GM18507 (cell line): ENCODE data around the gene CACNA1F.

Experiments used
- DNase-seq: peaks from one replicate; pipeline ENCODE4 v3.0.0; 2011; ENCODE audit warnings: low read depth; ENCODE audit not compliant: insufficient read length; ENCODE audit errors: extremely low spot score
- FAIRE-seq: peaks from 2 replicates; lab custom pipeline; 2011; peaks lifted over from hg19 to GRCh38; lab: Jason Lieb, UNC

Gene CACNA1F

DNA sequence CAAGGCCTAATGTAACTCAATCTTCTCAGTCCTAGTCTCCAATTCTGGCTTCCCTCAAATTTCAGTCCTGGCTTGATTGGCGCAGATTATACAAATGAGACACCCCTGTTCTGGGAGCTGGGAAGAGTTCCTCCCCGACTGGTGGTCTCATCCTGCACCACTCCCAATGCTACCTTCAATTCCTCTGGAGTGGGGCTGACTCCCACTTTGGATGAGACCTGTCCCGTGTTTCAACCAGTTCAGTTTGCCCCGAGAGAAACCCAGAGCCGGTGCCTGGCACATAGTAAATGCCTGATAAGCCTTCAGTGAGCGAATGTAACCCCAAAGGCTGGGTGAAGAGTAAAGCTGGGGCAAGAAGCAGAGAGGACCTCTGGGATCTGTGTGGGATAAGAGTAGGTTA lies 29.1 kb downstream of the CACNA1F start:
- no peak for DNase-seq
- no peak for FAIRE-seq

DNA sequence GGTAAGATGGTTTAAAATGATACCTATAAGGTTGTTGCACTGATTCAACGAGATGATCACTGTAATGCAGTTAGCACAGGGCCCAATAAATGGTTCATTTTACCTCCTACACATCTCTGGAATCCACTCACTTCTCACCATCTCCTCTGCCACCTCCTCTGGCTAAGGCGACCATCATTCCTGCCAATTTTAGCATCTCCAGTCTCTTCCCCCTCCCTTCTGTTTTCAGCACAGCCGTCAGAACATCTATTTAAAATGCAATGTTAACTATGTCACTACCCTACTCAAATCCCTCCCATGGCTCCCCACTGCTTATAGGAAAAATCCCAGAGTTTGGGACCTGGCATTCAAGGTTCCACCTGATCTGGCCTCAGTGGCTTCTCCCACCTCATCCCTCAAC lies 29.6 kb downstream of the CACNA1F start:
- FAIRE-seq (no peak), DNase-seq (no peak)

- FAIRE-seq (no peak), DNase-seq (no peak)
Measured at GRCh38 chrX:49202022-49202421, 31.1 kb downstream of the CACNA1F start.

DNA sequence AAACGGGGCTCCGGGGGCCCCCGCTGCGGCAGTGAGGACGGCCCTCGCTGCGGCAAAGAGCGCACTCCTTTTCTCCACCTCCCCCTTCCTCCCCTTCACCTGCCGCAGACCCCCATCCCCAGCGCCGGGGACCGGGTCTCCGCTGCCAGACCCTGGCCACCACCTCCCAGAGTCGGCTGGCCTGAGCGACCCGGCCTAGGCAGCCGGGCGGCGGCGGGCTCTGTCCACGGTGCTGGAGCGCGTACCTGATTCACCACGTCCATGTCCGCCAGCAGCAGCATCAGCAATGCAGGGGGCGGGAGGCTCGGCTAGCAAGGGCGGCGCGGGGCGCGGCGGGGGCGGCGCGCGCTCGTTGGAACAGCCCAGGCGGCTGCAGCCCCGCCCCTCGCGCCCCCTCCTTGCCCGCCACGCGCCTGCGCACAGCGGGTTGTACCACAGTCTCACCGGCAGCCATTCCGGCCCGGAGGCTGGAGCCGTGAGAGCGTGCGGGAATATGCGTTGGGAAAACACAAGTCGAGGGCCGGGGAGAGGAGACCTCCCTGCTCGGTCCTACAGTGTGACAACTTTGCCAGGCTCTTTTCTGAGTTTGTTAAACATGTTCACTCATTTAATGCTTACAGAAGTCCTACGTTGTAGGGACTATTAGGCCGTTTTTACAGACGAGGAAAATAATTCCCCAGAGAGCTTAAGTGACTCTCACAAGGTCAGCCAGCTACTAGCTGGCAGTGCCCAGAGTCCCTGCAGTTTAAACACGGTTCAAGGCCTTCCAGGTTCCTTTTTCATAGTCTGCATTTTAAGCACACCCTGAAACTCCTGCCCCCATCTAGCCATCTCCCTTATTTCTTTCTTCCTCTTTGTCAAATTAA lies 33.0 kb downstream of the CACNA1F start, which contains the start of gene SYP:
SYP (minus strand) TSS at position 288 of the 866 bp plus-strand sequence; CDS start at position 281, 7 bp downstream.
- DNase-seq (peak; percentile 73), FAIRE-seq (peak; percentile 98)

DNA sequence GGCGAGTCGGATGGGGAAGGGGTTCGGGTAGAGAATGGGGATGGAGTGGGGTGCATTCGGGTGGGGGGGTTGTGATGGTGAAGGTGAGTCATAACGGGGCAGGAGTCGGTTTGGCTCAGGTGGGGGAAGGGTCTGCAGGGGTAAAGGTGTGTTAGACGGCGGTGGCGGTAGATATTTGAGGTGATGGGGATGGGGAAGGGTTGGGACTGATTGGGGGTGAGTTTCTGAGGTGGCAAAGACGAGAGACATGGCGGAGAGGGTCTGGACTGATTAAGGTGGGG lies 33.9 kb downstream of the CACNA1F start:
- no peak for FAIRE-seq
- DNase-seq = no peak

GRCh38 chrX:49198540-49199314 lies 34.4 kb downstream of the CACNA1F start:
- FAIRE-seq = no peak
- no peak for DNase-seq

GRCh38 chrX:49197543-49198087 lies 35.5 kb downstream of the CACNA1F start:
- DNase-seq (no peak), FAIRE-seq (no peak)

DNA sequence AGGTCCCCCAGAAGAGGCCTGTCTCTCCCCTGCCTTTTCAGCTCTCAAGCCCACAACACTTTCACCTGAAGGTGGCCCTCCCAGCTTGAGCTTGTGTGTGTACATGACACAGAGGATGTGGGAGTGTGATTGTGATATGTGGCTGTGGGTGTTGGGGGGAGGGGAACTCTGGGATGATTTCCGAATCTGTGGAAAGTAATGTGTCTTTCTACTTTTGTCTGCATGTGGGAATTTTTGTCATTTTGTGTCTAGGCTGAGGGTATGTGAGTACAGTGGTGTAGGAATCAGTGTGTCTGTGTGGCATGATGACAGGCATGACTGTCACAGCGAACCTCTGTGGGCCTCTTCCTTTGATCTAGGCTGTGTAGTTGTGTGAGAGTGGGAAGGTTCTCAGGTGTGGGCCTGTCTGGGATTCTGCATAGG lies 39.6 kb downstream of the CACNA1F start:
- FAIRE-seq (no peak), DNase-seq (no peak)

- no peak for DNase-seq
- FAIRE-seq = peak; percentile 94
Measured at GRCh38 chrX:49192722-49193328, 40.3 kb downstream of the CACNA1F start.

DNA sequence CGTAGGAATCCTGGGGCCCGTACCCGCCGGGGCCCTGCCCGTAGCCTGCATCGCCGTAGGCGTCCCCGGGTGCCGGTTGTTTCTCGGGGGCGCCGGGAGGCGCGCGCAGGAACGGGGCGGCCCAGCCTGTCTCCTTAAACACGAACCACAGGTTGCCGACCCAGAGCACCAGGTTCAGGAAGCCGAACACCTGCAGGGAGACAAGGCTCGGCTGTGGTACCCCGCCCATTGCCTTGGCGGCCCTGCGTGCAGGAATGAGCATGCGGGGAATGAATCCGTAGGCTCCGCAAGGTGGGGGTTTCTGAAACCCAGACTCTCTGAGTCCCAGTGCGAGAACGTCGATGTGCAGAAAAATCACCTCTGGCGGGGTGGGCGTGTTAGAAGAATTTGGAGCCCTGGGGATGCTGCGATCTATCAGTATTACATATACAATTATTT lies 41.5 kb downstream of the CACNA1F start:
- DNase-seq (no peak), FAIRE-seq (no peak)

- FAIRE-seq = peak; percentile 100
- peak; percentile 62 for DNase-seq
Measured at GRCh38 chrX:49190821-49191573, 42.1 kb downstream of the CACNA1F start.

DNA sequence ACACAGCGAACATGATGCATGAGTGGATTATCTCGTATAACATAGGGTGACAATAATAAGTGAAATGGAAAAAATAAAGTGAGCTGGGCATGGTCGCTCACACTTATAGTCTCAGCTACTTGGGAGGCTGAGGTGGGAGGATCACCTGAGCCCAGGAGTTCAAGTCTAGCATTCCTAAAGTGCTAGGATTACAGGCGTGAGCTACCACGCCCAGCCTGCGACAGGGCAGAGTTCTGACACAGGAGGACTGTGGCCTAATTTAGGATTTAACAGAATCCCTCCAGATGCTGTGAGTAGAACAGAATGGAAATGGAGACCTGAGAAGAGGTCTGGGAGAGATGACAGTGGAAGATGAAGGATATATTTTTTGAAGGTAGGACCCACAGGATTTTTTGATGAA lies 43.5 kb downstream of the CACNA1F start:
- no peak for FAIRE-seq
- DNase-seq = no peak

- DNase-seq = no peak
- no peak for FAIRE-seq
Measured at GRCh38 chrX:49188468-49189076, 44.6 kb downstream of the CACNA1F start.

- no peak for DNase-seq
- FAIRE-seq = no peak
Measured at GRCh38 chrX:49187526-49187925, 45.6 kb downstream of the CACNA1F start.

GRCh38 chrX:49187028-49187394 lies 46.1 kb downstream of the CACNA1F start:
- no peak for DNase-seq

GRCh38 chrX:49186125-49187027 lies 46.8 kb downstream of the CACNA1F start, which contains the start of gene PRICKLE3:
Gene PRICKLE3, minus strand, starts transcription at chrX:49186373. Its CDS starts 76 bp downstream, at chrX:49186297.
- FAIRE-seq (peak; percentile 90), DNase-seq (no peak)

More at GRCh38 chrX:49187028-49187394, 46.1 kb downstream of the CACNA1F start:
- FAIRE-seq = no peak

DNA sequence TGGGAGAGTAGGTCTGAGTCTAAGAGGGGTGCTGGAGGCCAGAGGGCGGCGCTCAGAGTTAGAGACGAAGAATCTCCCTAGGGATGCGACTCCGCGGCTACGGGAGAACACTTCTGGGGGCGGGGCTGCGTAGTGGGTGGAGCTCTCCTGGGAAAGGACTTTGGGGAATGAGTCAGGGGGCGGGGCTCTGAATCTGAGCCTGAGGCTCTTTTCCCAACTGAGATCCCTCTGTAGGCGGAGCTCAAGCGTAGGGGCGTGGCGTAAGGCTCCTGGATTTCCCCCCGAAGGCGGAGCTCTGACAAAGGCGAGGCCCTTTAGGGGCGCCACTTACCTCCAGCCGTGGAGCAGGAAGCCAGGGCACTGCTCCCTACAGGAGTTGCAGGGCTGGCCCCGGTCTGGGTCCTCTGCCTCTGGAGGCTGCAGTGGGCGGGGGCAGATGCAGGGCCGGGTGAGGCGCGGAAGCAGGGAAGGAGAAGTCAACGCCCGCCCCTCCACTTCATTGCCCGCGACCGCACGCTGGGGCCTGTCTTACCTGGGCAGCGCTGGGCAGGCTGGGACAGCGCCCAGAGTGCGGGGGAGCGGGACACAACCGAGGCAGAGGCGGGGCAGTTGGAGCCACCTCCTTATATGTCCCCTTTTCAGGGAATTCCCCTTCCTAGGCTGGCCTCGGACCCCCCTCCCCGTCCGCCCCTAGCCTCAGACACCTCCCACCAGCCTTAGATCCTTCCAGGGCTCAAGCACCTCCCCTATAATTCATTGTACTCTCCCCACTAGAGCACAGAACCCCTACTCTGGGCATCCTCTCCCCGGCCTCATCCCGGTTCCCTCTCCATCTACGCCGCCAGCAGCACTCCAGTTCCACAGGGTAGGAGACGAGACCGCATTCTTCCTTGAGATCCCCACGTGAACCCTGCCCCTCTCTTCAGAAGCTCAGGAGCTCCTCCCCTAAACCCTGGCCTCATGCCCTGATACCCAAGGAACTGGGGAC lies 48.6 kb downstream of the CACNA1F start:
- FAIRE-seq (peak; percentile 83), DNase-seq (no peak)
